GM18907 (cell line): ENCODE results near the gene PRRT1.
"Not testable (repeated sequence)": the region's sequence is repeated elsewhere in the genome, so short reads cannot be mapped to it uniquely, and the experiment has no call there.

Experiments
- ATAC-seq: cut with Tn5 transposase; IDR thresholded peaks from one replicate; pipeline ENCODE4 v1.9.1; 2021; ENCODE audit warnings: mild to moderate bottlenecking, moderate library complexity; ENCODE audit not compliant: unreplicated experiment

PRRT1 gene

GRCh38 chr6:32105433-32105832 lies 46.3 kb downstream of the PRRT1 start:
- ATAC-seq: no peak

- no peak for ATAC-seq
These were observed 49.5 kb downstream of the PRRT1 start for GRCh38 chr6:32102255-32102654.

- ATAC-seq: not testable (repeated sequence)
These were observed 51.5 kb downstream of the PRRT1 start for GRCh38 chr6:32100251-32100650.
